Measurements from ENCODE around the gene FRYL.

Gene FRYL

GRCh38 chr4:48484494-48485168 is 295.4 kb downstream of the FRYL start:
- no peak overlapping the region for H3K27ac Mint-ChIP-seq
- H3K4me3 Mint-ChIP-seq, result no peak overlapping the region
- peaks cover 73% of the 10 kb centered on the region for H3K27me3 Mint-ChIP-seq
- H3K4me1 Mint-ChIP-seq (ENCODE audit: low read depth), result peaks cover 16% of the 10 kb centered on the region
- no peaks in the 10 kb centered on the region for H3K9me3 Mint-ChIP-seq
- no peaks in the 10 kb centered on the region for H3K36me3 Mint-ChIP-seq (ENCODE audit: low read depth)
- intact Hi-C loops (cut with micrococcal nuclease), result no loop called here

DNA sequence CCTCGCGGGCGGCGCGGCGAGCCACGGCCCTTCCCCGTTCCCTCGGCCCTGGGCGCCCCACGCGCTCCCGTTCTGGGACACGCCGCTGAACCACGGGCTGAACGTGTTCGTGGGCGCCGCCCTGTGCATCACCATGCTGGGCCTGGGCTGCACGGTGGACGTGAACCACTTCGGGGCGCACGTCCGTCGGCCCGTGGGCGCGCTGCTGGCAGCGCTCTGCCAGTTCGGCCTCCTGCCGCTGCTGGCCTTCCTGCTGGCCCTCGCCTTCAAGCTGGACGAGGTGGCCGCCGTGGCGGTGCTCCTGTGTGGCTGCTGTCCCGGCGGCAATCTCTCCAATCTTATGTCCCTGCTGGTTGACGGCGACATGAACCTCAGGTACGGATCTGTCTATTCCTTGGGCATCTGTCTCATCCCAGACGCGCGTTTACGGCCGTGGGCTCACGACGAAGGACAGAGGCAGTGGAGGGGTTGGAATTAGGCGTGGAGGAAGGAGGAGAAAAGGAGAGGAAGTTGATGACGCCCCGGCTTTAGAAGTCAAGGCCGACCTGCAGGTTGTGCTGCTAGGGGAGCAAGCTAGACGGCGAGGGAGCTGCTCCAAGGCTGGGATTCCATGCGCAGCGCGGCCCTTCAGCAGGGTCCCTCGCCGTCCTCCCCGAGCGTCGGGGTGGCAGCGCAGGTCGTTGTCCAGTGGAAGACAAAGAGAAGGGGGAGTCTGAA is 296.1 kb downstream of the FRYL start:
- Mint-ChIP-seq H3K27ac (no peak overlapping the region), H3K4me3 (peak overlapping the region; percentile 44), H3K9me3 (no peaks in the 10 kb centered on the region), H3K36me3 (ENCODE audit: low read depth) (no peaks in the 10 kb centered on the region), H3K4me1 (ENCODE audit: low read depth) (peaks cover 16% of the 10 kb centered on the region), H3K27me3 (peaks cover 67% of the 10 kb centered on the region)
- intact Hi-C loops (cut with micrococcal nuclease), result no loop called here

GRCh38 chr4:48483006-48483776 is 296.9 kb downstream of the FRYL start, which contains the start of gene SLC10A4:
Gene SLC10A4 (plus strand): TSS chr4:48483343. CDS start chr4:48483562, 219 bp downstream.
- peaks cover 61% of the 10 kb centered on the region for H3K27me3 Mint-ChIP-seq
- no peaks in the 10 kb centered on the region for H3K36me3 Mint-ChIP-seq (ENCODE audit: low read depth)
- intact Hi-C loops (cut with micrococcal nuclease), result no loop called here
- H3K27ac Mint-ChIP-seq, result no peak within 1 kb of the TSS
- H3K4me3 Mint-ChIP-seq, result peak within 1 kb of the TSS; percentile 44
- H3K9me3 Mint-ChIP-seq, result no peaks in the 10 kb centered on the region
- H3K4me1 Mint-ChIP-seq (ENCODE audit: low read depth), result peaks cover 16% of the 10 kb centered on the region

- no peaks in the 10 kb centered on the region for H3K36me3 Mint-ChIP-seq (ENCODE audit: low read depth)
- peaks cover 51% of the 10 kb centered on the region for H3K27me3 Mint-ChIP-seq
- intact Hi-C loops (cut with micrococcal nuclease), result no loop called here
- H3K4me3 Mint-ChIP-seq, result no peak overlapping the region
- H3K27ac Mint-ChIP-seq, result no peak overlapping the region
- H3K9me3 Mint-ChIP-seq, result no peaks in the 10 kb centered on the region
- H3K4me1 Mint-ChIP-seq (ENCODE audit: low read depth), result peaks cover 21% of the 10 kb centered on the region
These were observed 298.5 kb downstream of the FRYL start for GRCh38 chr4:48481581-48481980.

GRCh38 chr4:48478273-48478672 is 301.8 kb downstream of the FRYL start:
- intact Hi-C loops (cut with micrococcal nuclease), result no loop called here

DNA sequence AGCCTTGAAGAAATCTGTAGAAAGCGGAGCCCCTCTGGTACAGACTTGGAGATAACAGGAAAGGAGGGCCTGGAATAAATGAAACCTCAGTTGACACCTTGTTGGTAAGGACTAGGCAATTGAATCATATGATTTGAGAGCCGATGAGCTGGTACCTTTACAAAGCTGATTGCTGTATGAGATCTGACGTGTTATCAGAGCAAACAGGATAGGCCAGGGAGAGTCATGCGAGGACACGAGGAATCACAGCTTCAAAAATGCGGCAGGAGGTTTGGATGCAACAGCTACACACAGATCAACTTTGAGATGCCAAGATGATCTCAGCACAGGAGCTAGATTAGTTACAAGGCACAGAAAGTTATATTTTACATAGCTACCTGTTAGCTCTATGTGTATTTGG is 304.3 kb downstream of the FRYL start:
- H3K9me3 Mint-ChIP-seq, result no peaks in the 10 kb centered on the region
- no peaks in the 10 kb centered on the region for H3K36me3 Mint-ChIP-seq (ENCODE audit: low read depth)
- no peak overlapping the region for H3K4me3 Mint-ChIP-seq
- H3K27ac Mint-ChIP-seq, result no peak overlapping the region
- H3K27me3 Mint-ChIP-seq, result peaks cover 10% of the 10 kb centered on the region
- H3K4me1 Mint-ChIP-seq (ENCODE audit: low read depth), result peaks cover 5% of the 10 kb centered on the region
- intact Hi-C loops (cut with micrococcal nuclease), result no loop called here

More at GRCh38 chr4:48478273-48478672, 301.8 kb downstream of the FRYL start:
- Mint-ChIP-seq H3K36me3 (ENCODE audit: low read depth) (no peaks in the 10 kb centered on the region), H3K4me3 (no peak overlapping the region), H3K27ac (no peak overlapping the region), H3K4me1 (ENCODE audit: low read depth) (peaks cover 5% of the 10 kb centered on the region), H3K27me3 (peaks cover 33% of the 10 kb centered on the region), H3K9me3 (no peaks in the 10 kb centered on the region)

- H3K9me3 Mint-ChIP-seq, result no peaks in the 10 kb centered on the region
- no peak overlapping the region for H3K4me3 Mint-ChIP-seq
- intact Hi-C loops (cut with micrococcal nuclease), result no loop called here
- no peaks in the 10 kb centered on the region for H3K36me3 Mint-ChIP-seq (ENCODE audit: low read depth)
- peaks cover 5% of the 10 kb centered on the region for H3K4me1 Mint-ChIP-seq (ENCODE audit: low read depth)
- H3K27me3 Mint-ChIP-seq, result peaks cover 7% of the 10 kb centered on the region
- H3K27ac Mint-ChIP-seq, result no peak overlapping the region
These were observed 307.3 kb downstream of the FRYL start for GRCh38 chr4:48472794-48473193.

GRCh38 chr4:48470570-48470969 is 309.5 kb downstream of the FRYL start:
- no peak overlapping the region for H3K4me3 Mint-ChIP-seq
- intact Hi-C loops (cut with micrococcal nuclease), result no loop called here

DNA sequence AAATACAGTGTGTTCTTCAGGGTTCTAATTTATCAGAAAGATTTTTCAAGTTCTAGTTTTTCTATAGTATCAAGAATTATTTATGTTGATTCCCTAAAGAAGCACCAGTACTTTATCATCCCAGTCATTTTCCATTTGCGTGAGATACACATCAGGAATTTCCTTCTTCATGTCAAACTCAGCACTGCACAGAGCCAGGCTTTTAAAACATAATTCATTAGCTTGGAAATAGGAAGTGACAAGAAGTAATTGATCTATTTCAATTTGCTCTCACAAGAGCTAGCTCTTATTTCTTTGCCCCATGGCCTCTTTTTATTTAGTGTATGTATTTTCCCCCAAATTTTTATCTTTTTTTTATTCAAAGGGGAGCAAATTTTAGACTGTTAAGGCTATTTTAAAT is 309.9 kb downstream of the FRYL start:
- Mint-ChIP-seq H3K27ac (no peak overlapping the region), H3K27me3 (peaks cover 4% of the 10 kb centered on the region), H3K4me1 (ENCODE audit: low read depth) (no peaks in the 10 kb centered on the region), H3K4me3 (no peak overlapping the region), H3K9me3 (no peaks in the 10 kb centered on the region), H3K36me3 (ENCODE audit: low read depth) (no peaks in the 10 kb centered on the region)
- intact Hi-C loops (cut with micrococcal nuclease), result no loop called here

More at GRCh38 chr4:48470570-48470969, 309.5 kb downstream of the FRYL start:
- no peaks in the 10 kb centered on the region for H3K4me1 Mint-ChIP-seq (ENCODE audit: low read depth)
- H3K27me3 Mint-ChIP-seq, result peaks cover 6% of the 10 kb centered on the region
- H3K9me3 Mint-ChIP-seq, result no peaks in the 10 kb centered on the region
- H3K27ac Mint-ChIP-seq, result no peak overlapping the region
- H3K36me3 Mint-ChIP-seq (ENCODE audit: low read depth), result no peaks in the 10 kb centered on the region

- Mint-ChIP-seq H3K4me3 (no peak overlapping the region), H3K4me1 (ENCODE audit: low read depth) (no peaks in the 10 kb centered on the region), H3K36me3 (ENCODE audit: low read depth) (no peaks in the 10 kb centered on the region), H3K27ac (no peak overlapping the region), H3K9me3 (no peaks in the 10 kb centered on the region), H3K27me3 (peaks cover 4% of the 10 kb centered on the region)
- intact Hi-C loops (cut with micrococcal nuclease), result no loop called here
These were observed 312.2 kb downstream of the FRYL start for GRCh38 chr4:48467891-48468290.

GRCh38 chr4:48467442-48467841 is 312.6 kb downstream of the FRYL start:
- Mint-ChIP-seq H3K27ac (no peak overlapping the region), H3K36me3 (ENCODE audit: low read depth) (no peaks in the 10 kb centered on the region), H3K4me3 (no peak overlapping the region), H3K4me1 (ENCODE audit: low read depth) (no peaks in the 10 kb centered on the region), H3K27me3 (peaks cover 4% of the 10 kb centered on the region), H3K9me3 (no peaks in the 10 kb centered on the region)
- intact Hi-C loops (cut with micrococcal nuclease), result no loop called here

DNA sequence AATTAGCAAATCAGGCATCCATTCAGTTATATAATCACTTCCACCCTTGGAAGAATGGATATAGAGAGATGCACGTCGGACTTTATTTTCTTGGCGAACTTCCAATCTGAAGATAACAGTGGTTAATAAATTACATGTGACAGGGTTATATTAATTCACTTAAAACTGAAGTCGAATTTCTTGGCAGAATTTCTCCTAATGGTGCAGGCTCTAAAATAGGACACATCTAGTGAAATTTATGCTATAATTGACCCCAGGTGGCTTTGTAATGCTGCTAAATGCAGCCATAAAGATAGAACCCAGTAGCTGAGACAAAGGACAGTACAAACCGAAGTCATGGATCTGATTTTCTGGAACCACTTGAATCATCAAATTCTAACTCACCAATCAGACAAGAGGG is 317.7 kb downstream of the FRYL start:
- no peaks in the 10 kb centered on the region for H3K9me3 Mint-ChIP-seq
- no peaks in the 10 kb centered on the region for H3K4me1 Mint-ChIP-seq (ENCODE audit: low read depth)

GRCh38 chr4:48461000-48461399 is 319.1 kb downstream of the FRYL start:
- Mint-ChIP-seq H3K27me3 (peaks cover 4% of the 10 kb centered on the region), H3K9me3 (no peaks in the 10 kb centered on the region), H3K4me3 (no peak overlapping the region), H3K4me1 (ENCODE audit: low read depth) (no peaks in the 10 kb centered on the region), H3K36me3 (ENCODE audit: low read depth) (no peaks in the 10 kb centered on the region), H3K27ac (no peak overlapping the region)
- intact Hi-C loops (cut with micrococcal nuclease), result no loop called here

More for the DNA sequence above, 317.7 kb downstream of the FRYL start:
- Mint-ChIP-seq H3K4me3 (no peak overlapping the region), H3K27me3 (peaks cover 2% of the 10 kb centered on the region), H3K27ac (no peak overlapping the region), H3K36me3 (ENCODE audit: low read depth) (no peaks in the 10 kb centered on the region)
- intact Hi-C loops (cut with micrococcal nuclease), result no loop called here

DNA sequence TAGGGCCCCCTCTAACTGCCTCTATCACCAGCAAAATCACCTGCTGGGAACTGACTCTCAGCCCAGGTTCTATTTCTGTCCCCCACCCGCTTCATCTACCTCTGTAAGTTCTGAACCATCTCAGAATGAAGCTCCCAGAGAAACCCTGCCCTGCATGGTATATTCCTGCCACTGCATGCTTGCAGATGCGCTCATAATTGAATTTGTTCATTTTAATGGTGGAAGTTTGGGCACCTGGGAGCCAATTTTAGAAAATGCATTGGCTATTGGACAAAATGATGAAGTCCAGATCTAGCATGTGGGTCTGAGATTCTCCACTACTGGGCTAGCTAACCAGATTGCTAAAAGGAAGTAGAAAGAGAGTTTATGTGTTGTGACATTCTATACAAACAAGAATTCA is 325.5 kb downstream of the FRYL start:
- Mint-ChIP-seq H3K4me1 (ENCODE audit: low read depth) (no peaks in the 10 kb centered on the region), H3K27me3 (peaks cover 3% of the 10 kb centered on the region), H3K9me3 (no peaks in the 10 kb centered on the region), H3K27ac (no peak overlapping the region), H3K4me3 (no peak overlapping the region), H3K36me3 (ENCODE audit: low read depth) (no peaks in the 10 kb centered on the region)
- intact Hi-C loops (cut with micrococcal nuclease), result no loop called here

Measured in dendritic cell treated with granulocyte-macrophage colony-stimulating factor and Interleukin-4, amounts not matched to agents 40 ng/mL and 50 ng/mL, for 4 days (primary cell).